Central memory CD4-positive, alpha-beta T cell (primary cell): ENCODE data around the gene CAV1.
A peak's percentile ranks its signal among the peaks of the same experiment; 100 is the strongest.
"Not testable (repeated sequence)": the region's sequence is repeated elsewhere in the genome, so short reads cannot be mapped to it uniquely, and the experiment has no call there.

Source experiments
- DNase-seq: peaks from one replicate; pipeline ENCODE4 v3.0.0; 2022
- total RNA-seq, 3 experiments: gene quantifications; one replicate each; lab custom pipeline; 2026; lab: John Stamatoyannopoulos, UW

The CAV1 gene, protein sequence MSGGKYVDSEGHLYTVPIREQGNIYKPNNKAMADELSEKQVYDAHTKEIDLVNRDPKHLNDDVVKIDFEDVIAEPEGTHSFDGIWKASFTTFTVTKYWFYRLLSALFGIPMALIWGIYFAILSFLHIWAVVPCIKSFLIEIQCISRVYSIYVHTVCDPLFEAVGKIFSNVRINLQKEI
- 0.11 to 0.25 (median 0.19) reads per million in 3 experiments for total RNA-seq

DNA sequence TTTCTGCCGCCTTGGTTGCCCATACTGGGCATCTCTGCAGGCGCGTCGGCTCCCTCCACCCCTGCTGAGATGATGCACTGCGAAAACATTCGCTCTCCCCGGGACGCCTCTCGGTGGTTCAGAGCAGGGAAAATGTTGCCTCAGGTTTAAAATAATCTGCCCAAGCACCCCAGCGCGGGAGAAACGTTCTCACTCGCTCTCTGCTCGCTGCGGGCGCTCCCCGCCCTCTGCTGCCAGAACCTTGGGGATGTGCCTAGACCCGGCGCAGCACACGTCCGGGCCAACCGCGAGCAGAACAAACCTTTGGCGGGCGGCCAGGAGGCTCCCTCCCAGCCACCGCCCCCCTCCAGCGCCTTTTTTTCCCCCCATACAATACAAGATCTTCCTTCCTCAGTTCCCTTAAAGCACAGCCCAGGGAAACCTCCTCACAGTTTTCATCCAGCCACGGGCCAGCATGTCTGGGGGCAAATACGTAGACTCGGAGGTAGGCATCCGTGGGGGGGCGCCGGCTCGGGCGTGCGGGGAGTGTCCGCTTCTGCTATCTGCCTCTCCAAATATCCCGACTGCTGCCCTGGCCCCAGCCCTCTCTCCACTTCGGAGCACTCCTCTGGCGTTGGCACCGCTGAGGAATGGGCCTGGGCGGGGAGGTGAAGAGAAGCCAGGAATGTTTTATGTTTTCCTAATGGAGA is at the start of gene CAV1:
TSS of gene CAV1 (plus strand) at position 428 of the 689 bp plus-strand sequence. CDS start at position 455, 27 bp downstream.
- peak; percentile 19 for DNase-seq

DNA sequence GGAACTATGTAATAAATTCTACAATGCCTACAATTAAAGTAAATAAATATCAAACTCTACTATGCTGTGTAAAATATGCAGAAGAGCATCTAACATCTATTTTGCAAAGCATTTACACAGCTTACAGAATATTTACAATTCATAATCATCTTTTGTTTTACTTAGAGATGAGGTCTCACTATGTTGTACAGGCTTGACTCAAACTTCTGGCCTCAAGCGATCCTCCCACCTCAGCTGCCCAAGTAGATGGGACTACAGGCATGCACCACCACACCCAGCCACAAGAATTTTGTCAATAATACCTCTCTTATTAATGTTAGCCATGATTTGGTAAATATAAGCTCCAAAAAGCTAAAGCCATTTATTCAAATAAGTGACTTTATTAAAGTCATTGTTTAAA is 47.2 kb upstream of the CAV1 start:
- DNase-seq, result no peak

DNA sequence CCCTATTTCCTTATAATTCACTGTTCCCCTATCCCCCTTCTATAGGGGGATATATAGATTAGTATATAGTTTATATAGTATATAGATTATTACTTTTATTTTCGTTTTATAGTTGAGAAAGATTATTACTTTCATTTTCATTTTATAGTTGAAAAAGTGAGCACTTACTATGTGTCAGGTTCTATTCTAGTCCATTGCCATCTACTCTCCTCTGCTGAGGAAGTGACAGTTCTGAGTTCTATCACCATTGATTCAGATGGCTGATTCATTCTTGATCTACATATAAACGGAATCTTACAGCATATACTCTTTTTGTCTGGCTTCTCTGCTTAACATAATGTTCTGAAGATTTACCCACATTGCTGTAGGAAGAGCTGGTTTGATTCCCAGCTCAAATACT is 46.0 kb upstream of the CAV1 start:
- no peak for DNase-seq

DNA sequence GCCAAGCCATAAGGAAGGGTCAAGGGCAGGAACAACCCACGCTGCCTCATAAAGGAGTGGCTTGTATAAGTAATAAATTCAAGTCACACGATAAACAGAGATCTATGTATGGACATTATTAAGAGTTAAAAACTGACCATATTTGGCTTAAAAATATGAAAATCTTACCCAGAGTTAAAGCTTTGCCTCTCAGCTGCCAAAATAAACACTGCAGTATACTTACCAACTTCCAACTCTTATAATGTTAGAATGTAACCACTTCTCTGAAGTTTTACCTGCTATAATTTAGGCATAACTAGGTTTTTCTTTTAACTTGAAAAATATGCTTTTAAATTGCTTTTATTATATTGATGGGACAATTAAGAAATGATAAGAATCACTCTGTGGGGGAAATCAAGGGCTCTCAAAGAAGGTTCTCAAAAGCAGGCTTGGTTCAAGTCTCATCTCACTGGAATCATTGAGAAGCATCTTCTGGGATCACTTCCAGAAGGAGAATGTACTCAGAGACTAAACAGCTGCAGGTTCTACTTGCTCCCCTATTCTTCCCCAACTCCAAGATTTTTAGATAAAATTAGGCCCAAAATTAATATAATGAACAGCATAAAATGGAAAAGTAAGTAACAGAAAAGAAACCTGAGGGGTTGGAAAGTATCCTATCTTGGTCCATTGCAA is 41.4 kb upstream of the CAV1 start:
- no peak for DNase-seq

DNA sequence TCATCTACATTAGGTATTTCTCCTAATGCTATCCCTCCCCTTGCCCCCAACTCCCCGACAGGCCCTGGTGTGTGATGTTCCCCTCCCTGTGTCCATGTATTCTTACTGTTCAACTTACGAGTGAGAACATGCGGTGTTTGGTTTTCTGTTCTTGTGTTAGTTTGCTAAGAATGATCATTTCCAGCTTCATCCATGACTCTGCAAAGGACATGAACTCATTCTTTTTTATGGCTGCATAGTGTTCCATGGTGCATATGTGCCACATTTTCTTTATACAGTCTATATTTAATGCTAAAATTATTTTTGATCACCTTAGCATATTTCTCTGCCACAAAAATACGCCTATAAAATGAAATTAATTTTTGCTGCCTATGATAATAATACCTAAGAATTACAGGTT is 40.4 kb upstream of the CAV1 start:
- not testable (repeated sequence) for DNase-seq

DNA sequence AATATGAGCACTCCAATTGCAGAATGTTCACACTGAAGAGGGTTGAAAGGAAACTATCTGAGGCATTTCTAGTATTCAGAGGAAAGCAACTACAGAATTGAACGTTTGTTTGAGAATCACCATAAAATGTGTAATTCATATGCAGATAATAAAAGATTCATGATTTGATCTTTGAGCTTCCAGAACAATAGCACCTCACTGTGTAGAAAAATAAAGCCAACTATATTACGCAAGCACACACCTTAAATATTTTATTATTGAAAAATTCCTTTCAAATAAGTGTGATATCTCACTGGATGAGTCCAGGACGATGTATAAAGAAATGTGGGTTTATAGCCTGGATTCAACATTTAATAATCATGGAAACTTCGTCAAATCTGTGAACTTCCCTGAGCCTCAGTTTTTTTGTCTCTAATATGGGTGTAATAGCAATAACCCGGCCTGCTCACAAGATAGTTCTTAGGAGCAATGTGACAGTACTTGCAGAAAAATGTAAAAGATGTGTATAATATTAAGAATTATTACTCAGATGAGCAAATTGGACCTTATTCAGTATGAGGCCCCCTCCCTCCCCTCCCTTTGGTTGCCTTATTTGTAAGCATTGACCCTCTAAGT is 36.8 kb upstream of the CAV1 start:
- no peak for DNase-seq

DNA sequence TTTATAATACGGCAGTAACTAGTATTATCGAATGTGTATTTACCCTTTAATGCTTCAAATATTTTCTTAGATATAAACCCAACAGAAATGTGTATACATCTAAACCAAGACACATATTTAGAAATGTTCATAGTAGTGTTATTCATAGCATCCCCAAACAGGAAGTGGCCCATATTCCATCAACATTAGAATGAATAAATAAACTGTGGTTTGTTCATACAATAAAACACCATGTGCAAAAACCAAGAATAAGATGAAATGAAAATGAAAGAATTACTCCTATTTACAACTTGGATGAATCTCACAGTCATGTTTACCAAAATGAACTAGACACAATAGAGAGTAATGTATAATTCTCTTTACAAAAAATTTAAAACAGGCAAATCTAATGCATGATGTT is 34.5 kb upstream of the CAV1 start:
- no peak for DNase-seq

DNA sequence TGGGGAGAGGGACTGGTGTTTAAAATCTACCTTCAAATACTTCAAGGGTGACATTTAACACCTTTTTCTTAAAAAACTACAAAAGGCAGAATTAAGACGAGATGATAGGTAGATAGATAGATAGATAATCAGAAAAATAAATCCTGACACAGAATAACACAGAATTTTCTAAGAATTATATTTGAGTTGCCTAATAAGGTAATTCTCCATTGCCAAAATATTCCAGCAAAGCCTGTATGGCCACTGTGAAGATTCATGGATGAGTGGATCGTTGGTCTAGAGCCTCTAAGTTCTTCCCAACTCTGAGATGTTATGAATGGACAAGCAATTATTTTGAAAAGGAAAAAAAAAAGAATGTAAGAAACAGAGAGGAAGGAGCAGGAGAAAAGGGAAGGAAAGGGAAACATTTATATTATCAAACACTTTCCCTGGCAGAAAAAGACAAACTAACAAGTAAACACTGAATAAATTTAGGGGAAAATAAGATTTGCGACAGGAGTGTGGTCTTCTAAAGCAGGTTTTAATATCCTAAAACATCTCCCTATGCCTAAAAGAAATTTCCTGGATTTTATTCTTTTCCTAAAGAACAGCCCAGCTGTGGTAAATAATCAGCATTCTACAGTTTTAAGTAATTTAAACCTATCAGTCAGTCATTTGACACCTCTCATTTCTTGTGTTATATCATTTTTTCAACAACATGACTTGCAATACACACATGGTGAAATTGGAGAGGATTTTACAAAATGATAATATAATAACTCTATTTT is 32.8 kb upstream of the CAV1 start:
- no peak for DNase-seq

DNA sequence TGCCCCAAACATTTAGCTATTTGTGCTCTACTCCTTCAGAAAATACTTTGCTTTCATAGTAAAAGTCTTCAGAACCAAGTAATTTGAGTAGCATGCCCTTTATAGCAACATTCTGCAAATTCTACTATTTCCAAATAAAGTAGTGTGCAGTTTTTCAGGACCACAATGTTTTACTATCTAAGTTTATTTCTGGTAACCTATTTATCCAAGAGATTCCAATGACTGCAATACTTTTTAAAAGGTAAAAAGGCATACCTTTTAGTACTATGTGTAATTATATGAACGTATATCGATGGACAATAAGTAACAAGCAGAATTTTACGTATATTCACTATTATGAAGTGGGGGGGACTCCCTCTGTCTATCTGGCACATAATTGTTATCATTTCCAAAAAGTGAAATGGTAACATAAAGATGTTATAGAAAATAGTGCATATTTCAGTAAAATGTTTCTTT is 32.2 kb upstream of the CAV1 start:
- no peak for DNase-seq

DNA sequence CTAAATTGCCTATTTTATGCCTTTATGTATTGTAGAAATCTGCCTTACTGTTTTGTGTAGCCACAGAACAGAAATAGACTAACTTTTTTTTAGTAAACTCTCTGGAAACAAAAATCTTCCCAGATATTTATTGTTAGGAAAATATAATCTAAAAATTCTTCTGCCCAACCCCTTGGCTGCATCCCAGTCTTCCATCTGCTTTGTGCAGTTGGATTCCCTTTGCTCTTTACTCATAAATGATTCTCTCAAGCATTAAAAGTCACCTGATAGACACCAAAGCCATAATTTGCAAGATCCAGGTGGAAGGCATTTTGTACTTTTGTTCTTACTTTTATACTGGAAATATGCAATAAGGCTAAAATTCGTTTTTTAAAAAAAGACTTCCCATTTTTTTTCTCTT is 31.4 kb upstream of the CAV1 start:
- DNase-seq, result no peak

DNA sequence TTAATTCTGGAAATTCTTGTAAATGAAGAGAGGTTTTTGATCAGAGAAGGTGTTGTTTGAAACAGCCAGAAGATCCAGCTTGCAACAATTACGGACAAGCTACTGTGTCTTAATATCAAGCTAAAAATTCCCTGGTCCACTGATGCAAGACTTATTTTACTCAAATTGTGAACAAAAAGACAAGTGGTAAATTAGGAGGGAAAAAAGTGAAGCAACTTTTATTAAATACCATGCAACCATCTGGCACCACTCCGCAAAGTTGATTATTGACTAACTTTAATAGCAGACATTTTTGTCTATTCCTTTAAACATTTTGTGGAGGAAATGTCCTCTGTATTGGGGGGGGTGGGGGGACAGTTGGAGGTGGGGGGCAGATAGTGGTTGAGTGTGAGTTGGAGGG is 30.4 kb upstream of the CAV1 start:
- no peak for DNase-seq

DNA sequence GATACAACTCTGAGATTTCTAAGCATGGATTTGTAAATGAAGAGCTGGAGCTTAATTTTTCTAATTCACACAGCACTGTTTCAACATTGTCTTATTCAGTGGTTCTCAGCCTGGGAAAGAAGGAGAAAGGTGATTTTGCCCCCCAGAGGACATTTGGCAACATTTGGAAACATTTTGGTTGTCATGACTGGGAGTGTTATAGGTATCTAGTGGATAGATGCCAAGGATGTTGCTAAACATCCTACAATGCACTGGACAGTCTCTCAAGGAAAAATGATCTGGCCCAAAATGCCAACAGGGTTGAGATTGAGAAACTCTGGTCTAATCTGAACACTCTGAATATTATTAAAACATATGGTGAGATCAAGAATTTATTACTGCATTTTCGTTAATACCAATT is 29.1 kb upstream of the CAV1 start:
- DNase-seq, result no peak

DNA sequence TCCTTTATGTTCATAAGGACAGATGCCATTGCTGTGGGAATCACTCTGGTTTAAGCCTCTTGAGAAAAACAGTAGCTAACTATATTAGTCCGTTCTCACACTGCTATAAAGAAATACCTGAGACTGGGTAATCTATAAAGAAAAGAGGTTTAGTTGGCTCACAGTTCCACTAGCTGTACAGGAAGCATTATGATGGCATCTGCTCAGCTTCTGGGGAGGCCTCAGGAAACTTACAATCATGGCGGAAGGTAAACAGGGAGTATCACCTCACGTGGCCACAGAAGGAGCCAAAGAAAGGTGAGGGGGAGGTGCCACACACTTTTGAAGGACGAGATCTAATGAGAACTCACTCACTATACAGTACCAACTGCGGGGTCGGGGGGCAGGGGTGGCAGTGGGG is 28.2 kb upstream of the CAV1 start:
- DNase-seq, result no peak

DNA sequence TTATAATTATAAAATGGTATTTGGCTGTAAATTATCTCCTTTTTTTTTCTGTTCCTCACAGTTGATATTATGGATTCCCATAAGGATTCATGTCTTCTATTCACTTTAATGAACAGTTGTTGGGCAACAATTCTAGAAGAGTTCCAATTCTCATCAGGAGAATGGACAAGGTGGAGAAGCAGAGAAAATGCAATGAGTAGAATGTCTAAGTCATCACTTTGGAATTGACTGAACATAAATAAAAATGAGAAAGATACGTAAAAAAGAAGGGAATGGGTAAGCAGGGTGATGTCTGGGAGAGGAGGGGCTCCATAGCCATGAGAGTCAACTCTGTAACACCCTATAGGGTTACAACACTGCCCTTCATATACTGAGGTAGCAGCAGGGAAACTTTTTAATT is 27.1 kb upstream of the CAV1 start:
- DNase-seq, result no peak

DNA sequence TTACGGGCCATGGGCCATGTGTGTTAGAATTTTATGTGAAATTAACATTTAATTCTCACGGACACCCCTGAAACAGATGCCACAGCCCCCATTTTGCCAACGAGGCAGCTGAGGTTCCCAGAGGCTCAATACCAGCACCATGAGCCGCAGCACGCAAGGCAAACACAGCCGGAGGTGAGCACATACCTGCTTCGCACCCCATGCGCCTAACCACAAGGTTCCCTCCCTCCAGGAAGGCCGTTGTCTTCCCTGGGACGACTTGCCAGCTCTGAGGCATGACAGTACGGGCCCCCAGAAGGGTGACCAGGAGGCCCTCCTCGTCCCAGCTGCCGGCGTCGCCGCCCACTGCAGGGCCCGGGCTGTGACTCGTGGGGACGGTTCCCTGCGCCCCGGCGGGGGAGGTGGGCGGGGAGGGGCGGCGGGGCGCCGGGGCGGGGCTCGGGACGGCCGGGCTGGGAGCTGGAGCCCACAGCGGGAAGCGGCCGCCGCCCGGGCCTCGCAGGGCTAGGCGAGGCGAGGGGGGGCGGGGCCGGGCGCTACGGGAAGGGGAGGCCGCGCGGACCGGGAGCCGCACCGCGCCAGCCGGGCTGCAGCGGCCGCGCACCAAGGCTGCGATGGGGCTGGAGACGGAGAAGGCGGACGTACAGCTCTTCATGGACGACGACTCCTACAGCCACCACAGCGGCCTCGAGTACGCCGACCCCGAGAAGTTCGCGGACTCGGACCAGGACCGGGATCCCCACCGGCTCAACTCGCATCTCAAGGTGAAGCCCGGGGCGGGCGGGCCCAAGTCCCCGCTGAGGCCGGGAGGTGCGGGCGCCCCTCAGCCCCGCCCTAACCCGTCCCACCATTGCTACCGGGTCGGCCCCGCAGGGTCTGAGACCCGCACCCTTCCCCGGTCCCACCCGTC is 25.4 kb upstream of the CAV1 start, which contains the start of gene CAV2:
TSS of gene CAV2 (plus strand) at position 571 of the 910 bp plus-strand sequence. CDS start at position 615, 44 bp downstream.
- no peak for DNase-seq

DNA sequence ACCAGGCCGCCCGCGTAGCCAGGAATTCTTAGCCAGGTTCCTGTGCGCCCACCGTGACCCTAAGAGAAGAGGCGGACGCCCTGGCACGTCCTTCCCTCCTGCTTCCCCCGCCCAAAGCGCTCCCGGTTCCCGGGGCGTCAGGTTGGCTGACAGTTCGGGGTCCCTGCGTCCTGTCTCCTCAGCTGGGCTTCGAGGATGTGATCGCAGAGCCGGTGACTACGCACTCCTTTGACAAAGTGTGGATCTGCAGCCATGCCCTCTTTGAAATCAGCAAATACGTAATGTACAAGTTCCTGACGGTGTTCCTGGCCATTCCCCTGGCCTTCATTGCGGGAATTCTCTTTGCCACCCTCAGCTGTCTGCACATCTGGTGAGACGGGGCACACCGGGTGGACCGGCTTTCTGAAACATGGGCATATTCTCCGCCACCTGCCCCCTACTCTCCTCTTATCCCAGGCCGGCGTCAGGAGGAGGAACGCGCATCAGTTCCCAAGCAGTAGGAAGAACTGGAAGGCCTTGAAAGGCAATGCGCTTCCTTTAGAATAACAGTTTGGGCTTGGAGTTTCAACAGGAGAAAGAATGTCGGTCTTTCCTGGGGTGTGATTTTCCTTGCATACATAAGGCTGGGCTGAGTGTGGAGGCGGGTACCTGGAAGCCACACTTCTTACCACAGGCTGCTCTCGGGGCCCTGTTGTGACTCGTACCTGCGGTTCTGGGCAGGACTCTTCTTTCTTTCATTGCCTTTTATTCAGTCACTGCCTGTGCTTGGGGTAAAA is 24.6 kb upstream of the CAV1 start:
- peak; percentile 12 for DNase-seq

DNA sequence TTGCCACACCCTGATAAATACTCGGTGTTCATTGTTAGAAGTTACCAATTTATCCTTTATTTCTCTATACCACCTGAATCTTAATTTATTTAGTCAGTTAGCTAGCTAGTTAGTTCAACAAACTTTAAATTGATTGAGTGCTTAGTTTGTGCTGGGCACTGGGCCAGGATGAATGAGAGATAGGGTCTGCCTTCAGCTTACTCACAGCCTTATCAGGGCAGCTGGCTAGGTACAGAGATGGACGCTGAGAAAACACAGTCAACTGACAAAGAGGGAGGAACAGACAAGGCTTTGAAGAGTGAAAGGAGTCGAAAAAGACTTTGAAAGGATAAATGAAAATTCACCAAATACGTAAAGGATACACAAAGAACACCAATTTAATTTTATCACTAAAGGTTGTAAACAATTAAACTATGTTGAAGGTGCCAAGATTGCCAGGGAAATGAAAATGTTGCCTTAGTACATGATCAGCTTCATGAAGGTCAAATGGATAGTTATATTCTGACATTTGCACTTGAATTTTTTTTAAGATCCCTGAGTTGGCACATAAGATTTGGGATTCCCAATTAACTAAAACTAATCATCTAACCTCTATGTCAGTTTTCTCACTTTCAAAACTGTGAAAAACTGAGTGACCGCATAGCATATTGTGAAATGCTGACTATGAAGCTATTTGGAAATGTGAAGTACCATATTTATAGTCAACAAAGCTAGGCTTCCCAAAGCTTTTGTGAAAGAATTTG is 23.2 kb upstream of the CAV1 start:
- no peak for DNase-seq

DNA sequence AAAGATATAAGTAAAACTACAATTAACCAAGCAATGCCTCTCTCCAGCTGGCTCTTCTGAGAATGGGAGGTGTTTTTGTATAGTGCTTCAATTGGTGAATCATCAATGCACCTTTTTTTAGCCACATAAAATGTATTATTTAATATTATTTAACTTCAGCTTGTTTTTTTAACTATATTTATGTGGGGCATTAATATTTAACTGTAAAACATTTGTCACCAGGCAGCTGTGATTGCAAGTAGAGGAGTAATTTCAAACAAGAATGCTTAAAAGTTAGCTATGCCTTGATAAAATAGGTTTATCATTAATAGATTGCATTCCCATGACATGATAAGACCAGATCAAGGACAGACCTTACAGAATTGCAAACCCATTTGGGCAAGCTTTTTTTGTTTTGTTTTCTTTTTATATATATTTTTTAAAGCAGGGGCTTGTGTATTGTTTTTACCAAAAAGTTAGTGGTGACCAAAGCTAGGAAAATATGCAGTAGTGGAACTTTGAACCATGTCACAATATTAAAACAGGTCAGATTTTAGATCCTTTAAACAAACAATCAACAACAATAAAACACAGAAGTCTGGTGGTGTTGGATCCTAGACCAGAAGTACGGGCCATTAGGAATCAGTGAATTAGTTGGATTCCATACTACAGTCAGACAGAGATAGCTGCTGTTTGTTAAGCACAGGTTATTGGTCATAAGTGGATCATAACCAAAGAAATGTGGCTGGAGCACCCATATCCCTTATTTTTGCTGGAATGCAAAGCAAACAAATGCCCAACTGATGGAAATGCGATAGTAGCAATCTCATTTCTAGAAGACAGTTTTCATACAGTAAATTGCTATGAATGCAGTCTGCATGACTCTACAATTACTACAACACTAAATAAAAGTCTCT is 22.4 kb upstream of the CAV1 start:
- DNase-seq, result no peak

DNA sequence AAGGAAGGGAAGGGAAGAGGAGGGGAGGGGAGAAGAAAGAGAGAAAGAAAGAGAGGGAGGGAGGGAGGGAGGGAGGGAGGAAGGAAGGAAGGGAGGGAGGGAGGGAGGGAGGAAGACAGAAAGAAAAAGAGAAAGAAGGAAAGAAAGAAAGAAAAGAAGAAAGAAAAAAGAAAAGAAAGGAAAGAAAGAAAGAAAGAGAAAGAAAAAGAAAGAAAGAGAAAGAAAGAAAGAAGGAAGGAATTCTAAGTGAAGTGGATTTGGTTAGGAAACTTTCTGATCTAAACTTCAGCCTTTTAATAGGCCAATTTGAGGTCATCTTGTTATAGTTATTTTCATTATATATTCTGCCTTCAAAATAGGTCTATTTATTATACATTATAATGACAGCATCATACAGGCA is 21.0 kb upstream of the CAV1 start:
- no peak for DNase-seq
